ENCODE measurements around the gene ATXN2. TPM values are rescaled to one million over a fixed set of nuclear protein-coding genes. Genes with fewer than 3 reads are reported as not detected.

Gene ATXN2
- total RNA-seq, 2 experiments from 2014 or later: 36.1 to 81.4 TPM

DNA sequence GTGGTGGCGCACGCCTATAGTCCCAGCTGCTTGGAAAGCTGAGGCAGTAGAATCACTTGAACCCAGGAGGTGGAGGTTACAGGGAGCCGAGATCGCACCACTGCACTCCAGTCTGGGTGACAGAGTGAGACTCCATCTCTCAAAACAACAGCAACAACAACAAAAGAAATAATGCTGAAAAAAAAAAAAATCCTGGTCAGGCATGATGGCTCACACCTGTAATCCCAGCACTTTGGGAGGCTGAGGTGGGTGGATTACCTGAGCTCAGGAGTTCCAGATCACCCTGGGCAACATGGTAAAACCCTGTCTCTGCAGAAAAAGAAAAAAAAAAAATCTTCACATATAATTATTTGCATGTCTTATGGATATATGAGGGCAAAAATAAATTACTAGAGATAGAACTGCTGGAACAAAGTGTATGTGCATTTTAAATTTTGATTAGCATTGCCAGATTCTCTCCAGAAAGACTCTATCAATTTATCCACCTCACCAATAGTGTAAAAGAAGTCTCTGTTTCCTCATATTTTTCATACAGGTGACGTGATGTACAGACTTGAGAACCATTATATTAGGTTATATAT lies 75.4 kb downstream of the ATXN2 start:
- TF ChIP-seq, protein P1, sequence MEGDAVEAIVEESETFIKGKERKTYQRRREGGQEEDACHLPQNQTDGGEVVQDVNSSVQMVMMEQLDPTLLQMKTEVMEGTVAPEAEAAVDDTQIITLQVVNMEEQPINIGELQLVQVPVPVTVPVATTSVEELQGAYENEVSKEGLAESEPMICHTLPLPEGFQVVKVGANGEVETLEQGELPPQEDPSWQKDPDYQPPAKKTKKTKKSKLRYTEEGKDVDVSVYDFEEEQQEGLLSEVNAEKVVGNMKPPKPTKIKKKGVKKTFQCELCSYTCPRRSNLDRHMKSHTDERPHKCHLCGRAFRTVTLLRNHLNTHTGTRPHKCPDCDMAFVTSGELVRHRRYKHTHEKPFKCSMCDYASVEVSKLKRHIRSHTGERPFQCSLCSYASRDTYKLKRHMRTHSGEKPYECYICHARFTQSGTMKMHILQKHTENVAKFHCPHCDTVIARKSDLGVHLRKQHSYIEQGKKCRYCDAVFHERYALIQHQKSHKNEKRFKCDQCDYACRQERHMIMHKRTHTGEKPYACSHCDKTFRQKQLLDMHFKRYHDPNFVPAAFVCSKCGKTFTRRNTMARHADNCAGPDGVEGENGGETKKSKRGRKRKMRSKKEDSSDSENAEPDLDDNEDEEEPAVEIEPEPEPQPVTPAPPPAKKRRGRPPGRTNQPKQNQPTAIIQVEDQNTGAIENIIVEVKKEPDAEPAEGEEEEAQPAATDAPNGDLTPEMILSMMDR (conservative IDR thresholded peaks at IDR 0.05; ENCODE audit: low read length): no peak
- no peak for TF ChIP-seq EZH2phosphoT487 (IDR thresholded peaks at IDR 0.05; ENCODE audit: borderline replicate concordance, low read depth, low read length)
- H3K27ac ChIP-seq (ENCODE audit: low read depth, low read length, poor library complexity, severe bottlenecking): no peak overlapping the region
- intact Hi-C loops (cut with micrococcal nuclease; ENCODE audit: unreplicated experiment): loop anchor here (10.0 kb wide), 1 partner anchor 151 kb away; no protein-coding TSS in a partner anchor
- no peaks in the 10 kb centered on the region for H3K79me2 ChIP-seq (ENCODE audit: insufficient read depth, low read depth, low read length)
- BruUV-seq (replicated peaks): no TSS peak
- no peak overlapping the region for H3K4me3 ChIP-seq (ENCODE audit: low read depth, low read length, poor library complexity, severe bottlenecking)
- no peaks in the 10 kb centered on the region for H4K20me1 ChIP-seq (ENCODE audit: insufficient read depth, low read length)
- H3K9me3 ChIP-seq (ENCODE audit: low read length): no peaks in the 10 kb centered on the region
- no peak overlapping the region for H2AFZ ChIP-seq (ENCODE audit: low read length)
- H3K9me2 ChIP-seq (ENCODE audit: insufficient read depth, low read length): no peaks in the 10 kb centered on the region
- peaks cover 90% of the 10 kb centered on the region for H3K36me3 ChIP-seq (ENCODE audit: insufficient read depth, low read length)
- no peaks in the 10 kb centered on the region for H3K4me1 ChIP-seq (ENCODE audit: insufficient read depth, low read length, poor library complexity, severe bottlenecking)
- no peak overlapping the region for H3K4me2 ChIP-seq (ENCODE audit: low read length)
- no peak for DNase-seq (ENCODE audit: low spot score)
- ChIA-PET POLR2A (interaction anchor here (0.6 kb wide), 1 partner anchor 249 kb away, joined by 3 read pairs; no protein-coding TSS in a partner anchor), CTCF (ENCODE audit: unreplicated experiment) (no interaction called here)

DNA sequence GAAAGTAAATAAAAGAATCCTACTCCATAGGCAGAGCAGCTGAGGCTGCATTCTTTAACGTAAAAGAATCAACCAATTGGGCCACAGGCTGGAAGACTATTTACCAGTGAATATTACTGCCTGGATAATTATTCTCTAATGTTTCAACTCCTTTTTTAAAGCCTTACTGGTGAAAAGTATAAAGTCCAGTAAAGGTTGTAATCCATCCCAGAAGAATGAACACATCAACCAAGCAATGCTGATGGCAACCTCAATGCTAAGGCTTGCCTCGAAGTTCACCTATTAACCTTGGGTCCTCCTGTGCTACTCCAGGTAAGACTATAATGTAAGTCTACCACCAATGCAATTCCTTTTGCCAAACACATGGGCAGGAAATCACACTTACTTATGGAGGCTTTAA lies 77.3 kb downstream of the ATXN2 start:
- H2AFZ ChIP-seq (ENCODE audit: low read length): no peak overlapping the region
- no peaks in the 10 kb centered on the region for H3K79me2 ChIP-seq (ENCODE audit: insufficient read depth, low read depth, low read length)
- H3K36me3 ChIP-seq (ENCODE audit: insufficient read depth, low read length): peaks cover 93% of the 10 kb centered on the region
- POLR2A ChIA-PET: no interaction called here
- H4K20me1 ChIP-seq (ENCODE audit: insufficient read depth, low read length): no peaks in the 10 kb centered on the region
- no peaks in the 10 kb centered on the region for H3K9me3 ChIP-seq (ENCODE audit: low read length)
- BruUV-seq (replicated peaks): no TSS peak
- intact Hi-C loops (cut with micrococcal nuclease; ENCODE audit: unreplicated experiment): loop anchor here (10.0 kb wide), 1 partner anchor 153 kb away; no protein-coding TSS in a partner anchor
- no peaks in the 10 kb centered on the region for H3K4me1 ChIP-seq (ENCODE audit: insufficient read depth, low read length, poor library complexity, severe bottlenecking)
- DNase-seq (ENCODE audit: low spot score): no peak
- H3K9me2 ChIP-seq (ENCODE audit: insufficient read depth, low read length): no peaks in the 10 kb centered on the region
- no peak overlapping the region for H3K4me3 ChIP-seq (ENCODE audit: low read depth, low read length, poor library complexity, severe bottlenecking)
- H3K4me2 ChIP-seq (ENCODE audit: low read length): no peak overlapping the region
- no peak overlapping the region for H3K27ac ChIP-seq (ENCODE audit: low read depth, low read length, poor library complexity, severe bottlenecking)
- CTCF ChIA-PET (ENCODE audit: unreplicated experiment): no interaction called here
- no peak for TF ChIP-seq EZH2phosphoT487 (IDR thresholded peaks at IDR 0.05; ENCODE audit: borderline replicate concordance, low read depth, low read length)
- TF ChIP-seq, protein P1 (conservative IDR thresholded peaks at IDR 0.05; ENCODE audit: low read length): no peak

DNA sequence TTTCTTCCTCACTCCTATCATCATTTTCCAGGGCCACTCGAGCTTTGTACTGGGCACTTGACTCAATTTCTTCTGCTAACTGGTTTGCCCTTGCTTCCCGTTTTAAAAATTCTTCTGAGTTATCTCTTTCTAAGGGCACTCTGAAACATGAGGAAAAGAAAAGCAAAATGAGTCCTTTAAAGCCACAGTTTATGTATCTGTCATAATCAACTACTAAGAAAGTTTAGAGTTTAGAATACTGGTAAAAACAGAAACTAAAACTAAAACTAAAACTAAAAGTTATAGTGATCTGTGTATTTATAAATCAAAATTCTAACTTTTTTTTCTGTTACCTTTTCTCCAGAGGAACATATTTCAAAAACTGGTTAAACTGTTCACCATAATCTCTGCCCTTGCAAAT lies 79.2 kb downstream of the ATXN2 start:
- Histone ChIP-seq H3K36me3 (ENCODE audit: insufficient read depth, low read length) (peaks cover 99% of the 10 kb centered on the region), H3K9me3 (ENCODE audit: low read length) (no peaks in the 10 kb centered on the region), H3K79me2 (ENCODE audit: insufficient read depth, low read depth, low read length) (no peaks in the 10 kb centered on the region), H3K9me2 (ENCODE audit: insufficient read depth, low read length) (no peaks in the 10 kb centered on the region), H3K4me2 (ENCODE audit: low read length) (no peak overlapping the region), H3K4me1 (ENCODE audit: insufficient read depth, low read length, poor library complexity, severe bottlenecking) (no peaks in the 10 kb centered on the region), H2AFZ (ENCODE audit: low read length) (no peak overlapping the region), H3K27ac (ENCODE audit: low read depth, low read length, poor library complexity, severe bottlenecking) (no peak overlapping the region), H3K4me3 (ENCODE audit: low read depth, low read length, poor library complexity, severe bottlenecking) (no peak overlapping the region), H4K20me1 (ENCODE audit: insufficient read depth, low read length) (no peaks in the 10 kb centered on the region)
- intact Hi-C loops (cut with micrococcal nuclease; ENCODE audit: unreplicated experiment): loop anchor here (10.0 kb wide), 1 partner anchor 155 kb away; no protein-coding TSS in a partner anchor
- CTCF ChIA-PET (ENCODE audit: unreplicated experiment): no interaction called here
- POLR2A ChIA-PET: no interaction called here
- no peak for DNase-seq (ENCODE audit: low spot score)
- TF ChIP-seq, protein P1 (conservative IDR thresholded peaks at IDR 0.05; ENCODE audit: low read length): no peak
- TF ChIP-seq EZH2phosphoT487 (IDR thresholded peaks at IDR 0.05; ENCODE audit: borderline replicate concordance, low read depth, low read length): no peak
- BruUV-seq (replicated peaks): no TSS peak
